Activated CD8-positive, alpha-beta T cell treated with anti-CD3 and anti-CD28 coated beads for 36 hours (primary cell): ENCODE measurements around the gene EML1. TPM values are rescaled to one million over a fixed set of nuclear protein-coding genes. Genes with fewer than 3 reads are reported as not detected.

ENCODE experiments used
- ATAC-seq: fragments of 200-7000 bp; cut with Tn5 transposase; one replicate; pipeline ENCODE4 v1.10.0; 2021; ENCODE audit warnings: mild to moderate bottlenecking, moderate library complexity
- CTCF ChIA-PET: fragments of 350-600 bp; sonication (Branson Sonifier 250); formaldehyde crosslinking; loops from one replicate; lab custom pipeline; 2021; ENCODE audit warnings: antibody characterized with exemption; lab: Charles Lee
- POLR2A ChIA-PET: fragments of 350-600 bp; sonication (Branson Sonifier 250); formaldehyde crosslinking; loops from one replicate; lab custom pipeline; 2021; ENCODE audit warnings: antibody characterized with exemption; lab: Charles Lee
- DNase-seq: peaks from one replicate; pipeline ENCODE4 v3.0.0-alpha.2; 2020
- H3K27ac Mint-ChIP-seq: one replicate; pipeline ENCODE4 v1.8.0; 2021; ENCODE audit warnings: mild to moderate bottlenecking, mixed read lengths
- H3K27me3 Mint-ChIP-seq: one replicate; pipeline ENCODE4 v1.8.0; 2021; ENCODE audit warnings: mixed read lengths
- H3K36me3 Mint-ChIP-seq: one replicate; pipeline ENCODE4 v1.8.0; 2021; ENCODE audit warnings: low read depth, mixed read lengths
- H3K4me1 Mint-ChIP-seq: one replicate; pipeline ENCODE4 v1.8.0; 2021; ENCODE audit warnings: low read depth, mixed read lengths
- H3K4me3 Mint-ChIP-seq: one replicate; pipeline ENCODE4 v1.8.0; 2021; ENCODE audit warnings: mild to moderate bottlenecking, moderate library complexity, mixed read lengths
- H3K9me3 Mint-ChIP-seq: one replicate; pipeline ENCODE4 v1.8.0; 2021; ENCODE audit warnings: mixed read lengths
- CTCF ChIP-seq: fragments of 200-600 bp; IDR thresholded peaks from one replicate; pipeline ENCODE4 v1.8.0; 2022; ENCODE audit warnings: antibody characterized with exemption, mild to moderate bottlenecking
- intact Hi-C: fragments of 100-400 bp; cut with micrococcal nuclease; formaldehyde crosslinking; loops from one replicate; pipeline ENCODE4 v1.10.0; 2022
- total RNA-seq, 2 experiments: library from RNA; stranded (reverse); gene quantifications; one replicate each; pipeline ENCODE4 v1.2.3, GENCODE V29; 2021

Gene EML1
- total RNA-seq, 2 experiments from 2014 or later: 0.56 to 0.70 TPM

DNA sequence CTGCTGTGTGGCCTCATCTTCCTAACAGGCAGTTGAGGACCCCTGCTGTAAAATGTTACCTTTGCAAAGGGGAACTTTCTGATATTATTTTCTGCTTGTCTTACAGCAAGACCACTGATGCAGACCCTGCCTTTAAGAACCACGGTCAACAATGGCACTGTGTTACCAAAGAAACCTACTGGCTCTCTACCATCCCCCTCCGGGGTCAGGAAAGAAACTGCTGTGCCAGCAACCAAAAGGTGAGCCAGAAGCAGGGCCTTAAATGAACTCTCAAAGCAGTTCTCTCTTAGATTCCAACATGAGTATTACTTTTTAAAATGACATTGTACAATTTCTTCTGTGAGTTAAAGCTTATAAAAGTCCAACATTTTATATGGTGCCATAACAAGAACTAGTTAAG is 72.2 kb downstream of the EML1 start:
- no peak for TF ChIP-seq CTCF
- ChIA-PET CTCF (interaction anchor here (1.2 to 1.8 kb wide), 2 partner anchors 16 to 177 kb away, joined by 3 to 4 read pairs; no protein-coding TSS in a partner anchor), POLR2A (no interaction called here)
- Mint-ChIP-seq H3K4me1 (no peaks in the 10 kb centered on the region), H3K9me3 (no peaks in the 10 kb centered on the region), H3K27me3 (peaks cover 13% of the 10 kb centered on the region), H3K4me3 (no peak overlapping the region), H3K27ac (no peak overlapping the region), H3K36me3 (no peaks in the 10 kb centered on the region)
- DNase-seq: no peak
- ATAC-seq: no peak
- intact Hi-C loops: no loop called here

DNA sequence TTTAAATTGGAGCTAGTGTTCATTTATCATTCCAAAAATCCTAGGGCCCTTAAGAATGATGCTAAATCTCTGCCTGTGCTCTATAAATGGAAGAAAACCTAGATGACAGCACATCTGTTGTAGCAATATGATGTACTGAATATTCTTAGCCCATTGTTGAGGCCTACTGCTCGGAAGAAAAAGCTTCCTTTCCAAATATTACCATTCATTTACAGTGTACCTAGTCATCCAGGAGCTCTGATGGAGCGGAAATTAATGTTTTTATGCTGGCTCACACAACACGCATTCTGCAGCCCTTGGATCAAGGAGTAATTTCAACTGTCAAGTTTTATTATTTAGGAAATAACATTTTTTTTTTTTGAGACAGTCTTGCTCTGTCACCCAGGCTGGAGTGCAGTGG is 77.4 kb downstream of the EML1 start:
- Mint-ChIP-seq H3K4me1 (no peaks in the 10 kb centered on the region), H3K27me3 (peaks cover 28% of the 10 kb centered on the region), H3K4me3 (no peak overlapping the region), H3K36me3 (no peaks in the 10 kb centered on the region), H3K9me3 (no peaks in the 10 kb centered on the region), H3K27ac (no peak overlapping the region)
- TF ChIP-seq CTCF: no peak
- CTCF ChIA-PET: interaction anchor here (0.9 to 1.2 kb wide), 3 partner anchors 15 to 115 kb away, joined by 3 to 5 read pairs (median 4); no protein-coding TSS in a partner anchor
- POLR2A ChIA-PET: interaction anchor here (0.6 kb wide), 1 partner anchor 78 kb away, joined by 3 read pairs; no protein-coding TSS in a partner anchor
- ATAC-seq: no peak
- DNase-seq: no peak
- intact Hi-C loops: no loop called here

DNA sequence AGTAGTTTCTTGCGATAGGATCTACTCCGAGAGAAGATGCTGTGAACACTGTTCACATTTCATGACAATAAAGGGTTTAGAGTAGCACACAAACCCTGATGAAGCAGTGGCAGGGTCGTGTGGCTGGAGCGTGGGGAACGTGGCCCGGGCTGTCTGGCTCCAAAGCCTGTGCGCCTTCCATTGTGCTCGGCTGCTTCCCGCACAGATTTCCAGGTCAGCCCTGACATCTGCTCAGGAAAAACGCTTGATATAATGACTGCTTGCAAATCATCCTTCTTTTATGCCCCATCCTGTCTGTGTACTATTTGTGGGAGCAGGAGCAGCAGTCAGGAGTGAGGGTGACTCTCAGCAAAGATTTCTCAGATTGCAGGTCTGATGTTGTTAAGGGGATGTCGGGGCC is 78.6 kb downstream of the EML1 start:
- Mint-ChIP-seq H3K27ac (no peak overlapping the region), H3K9me3 (no peaks in the 10 kb centered on the region), H3K36me3 (no peaks in the 10 kb centered on the region), H3K4me3 (no peak overlapping the region), H3K4me1 (no peaks in the 10 kb centered on the region), H3K27me3 (peaks cover 30% of the 10 kb centered on the region)
- ChIA-PET CTCF (interaction anchor here (1.1 kb wide), 1 partner anchor 28 kb away, joined by 4 read pairs; no protein-coding TSS in a partner anchor), POLR2A (no interaction called here)
- intact Hi-C loops: no loop called here
- TF ChIP-seq CTCF: no peak
- ATAC-seq: no peak
- no peak for DNase-seq

- H3K36me3 Mint-ChIP-seq: no peaks in the 10 kb centered on the region
- intact Hi-C loops: no loop called here
- H3K27me3 Mint-ChIP-seq: peaks cover 31% of the 10 kb centered on the region
Observed at GRCh38 chr14:99872786-99873440, 79.7 kb downstream of the EML1 start.

More at GRCh38 chr14:99872786-99873440, 79.7 kb downstream of the EML1 start:
- ATAC-seq (no peak), DNase-seq (no peak)
- ChIA-PET CTCF (interaction anchor here (0.8 to 1.6 kb wide), 3 partner anchors 13 to 143 kb away, joined by 3 to 4 read pairs (median 3); no protein-coding TSS in a partner anchor), POLR2A (no interaction called here)
- Mint-ChIP-seq H3K4me3 (no peak overlapping the region), H3K27ac (no peak overlapping the region), H3K9me3 (no peaks in the 10 kb centered on the region), H3K4me1 (no peaks in the 10 kb centered on the region)
- TF ChIP-seq CTCF: no peak
